Gastroesophageal sphincter (tissue), 3 donors: ENCODE results near the gene PNKP.

ENCODE experiments used
- POLR2A ChIP-seq, 2 donors: fragments of 450-650 bp; IDR thresholded peaks; one replicate each; pipeline ENCODE4 v1.6.1; 2017; ENCODE audit warnings: antibody characterized with exemption in 2 of 2, mild to moderate bottlenecking in 2 of 2, moderate library complexity in 1 of 2
- TF ChIP-seq, protein P1 (sequence below), 4 experiments: fragments of 200-600 bp in 2 of 4; fragments of 450-650 bp in 2 of 4; sonication (generic) in 1 of 4; IDR thresholded peaks; one replicate each; pipeline ENCODE4 v1.5.1; 2017 to 2019; ENCODE audit warnings: antibody characterized with exemption in 4 of 4, mild to moderate bottlenecking in 2 of 4, moderate library complexity in 2 of 4

DNA sequence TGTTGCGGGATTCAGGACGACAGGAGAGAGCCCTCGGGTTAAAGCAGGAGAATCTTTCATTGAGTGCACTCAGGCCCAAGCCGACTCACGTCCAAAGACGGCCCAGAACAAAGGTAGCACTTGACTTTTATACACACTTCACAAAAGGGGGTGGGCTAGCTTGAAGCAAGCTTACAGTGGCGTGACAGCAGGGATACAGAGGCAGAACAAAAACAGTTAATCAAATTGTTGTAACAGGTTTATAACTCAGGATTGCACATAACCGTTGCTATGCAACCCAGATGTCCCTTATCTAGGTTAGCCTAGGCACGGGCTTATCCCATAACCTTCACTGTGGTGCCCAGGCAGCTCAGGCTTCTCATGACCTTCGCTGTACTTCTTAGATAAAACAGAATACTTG lies 47.3 kb downstream of the PNKP start:
- TF ChIP-seq, protein P1, sequence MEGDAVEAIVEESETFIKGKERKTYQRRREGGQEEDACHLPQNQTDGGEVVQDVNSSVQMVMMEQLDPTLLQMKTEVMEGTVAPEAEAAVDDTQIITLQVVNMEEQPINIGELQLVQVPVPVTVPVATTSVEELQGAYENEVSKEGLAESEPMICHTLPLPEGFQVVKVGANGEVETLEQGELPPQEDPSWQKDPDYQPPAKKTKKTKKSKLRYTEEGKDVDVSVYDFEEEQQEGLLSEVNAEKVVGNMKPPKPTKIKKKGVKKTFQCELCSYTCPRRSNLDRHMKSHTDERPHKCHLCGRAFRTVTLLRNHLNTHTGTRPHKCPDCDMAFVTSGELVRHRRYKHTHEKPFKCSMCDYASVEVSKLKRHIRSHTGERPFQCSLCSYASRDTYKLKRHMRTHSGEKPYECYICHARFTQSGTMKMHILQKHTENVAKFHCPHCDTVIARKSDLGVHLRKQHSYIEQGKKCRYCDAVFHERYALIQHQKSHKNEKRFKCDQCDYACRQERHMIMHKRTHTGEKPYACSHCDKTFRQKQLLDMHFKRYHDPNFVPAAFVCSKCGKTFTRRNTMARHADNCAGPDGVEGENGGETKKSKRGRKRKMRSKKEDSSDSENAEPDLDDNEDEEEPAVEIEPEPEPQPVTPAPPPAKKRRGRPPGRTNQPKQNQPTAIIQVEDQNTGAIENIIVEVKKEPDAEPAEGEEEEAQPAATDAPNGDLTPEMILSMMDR (IDR thresholded peaks at IDR 0.05) = no peak
- TF ChIP-seq POLR2A (IDR thresholded peaks at IDR 0.05) = no peak
